Cardiac ventricle fibroblast (primary cell): ENCODE measurements around the gene GSTM5. TPM values are rescaled to one million over a fixed set of nuclear protein-coding genes. Genes with fewer than 3 reads are reported as not detected.

ENCODE experiments used
- total RNA-seq: library from RNA; depleted of rRNA; stranded (reverse); fragments of >200 nt; gene quantifications from 2 replicates; pipeline ENCODE4 v1.2.3, GENCODE V29; 2015

The GSTM5 gene
- 4.4 and 7.1 TPM in 2 replicates for total RNA-seq

DNA sequence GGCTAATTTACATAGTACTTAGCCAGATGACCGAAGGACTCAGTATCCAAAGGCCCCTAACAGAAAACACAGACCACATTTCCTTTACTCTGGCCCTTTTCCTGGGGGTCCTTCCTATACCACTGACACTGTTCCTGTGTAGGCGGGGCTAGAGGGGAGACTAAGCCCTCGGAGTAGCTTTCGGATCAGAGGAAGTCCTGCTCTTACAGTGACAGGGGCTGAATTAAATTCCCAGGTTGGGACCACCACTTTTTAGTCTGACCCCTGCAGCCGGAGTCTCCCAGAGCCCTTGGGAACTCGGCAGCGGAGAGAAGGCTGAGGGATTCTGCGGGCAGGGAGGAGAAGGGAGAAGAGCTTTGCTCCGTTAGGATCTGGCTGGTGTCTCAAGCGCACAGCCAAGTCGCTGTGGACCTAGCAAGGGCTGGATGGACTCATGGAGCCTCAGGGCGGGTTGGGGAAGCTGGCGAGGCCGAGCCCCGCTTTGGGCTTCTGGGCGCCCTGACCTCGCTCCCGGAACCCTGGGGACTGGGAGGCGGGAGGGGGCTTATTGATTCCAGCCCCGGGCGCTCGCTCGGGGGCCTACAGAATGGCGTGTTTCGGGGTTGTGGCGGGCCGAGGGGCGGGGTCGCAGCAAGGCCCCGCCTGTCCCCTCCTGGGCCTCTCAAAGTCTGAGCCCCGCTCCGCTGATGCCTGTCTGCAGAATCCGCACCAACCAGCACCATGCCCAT lies at the start of gene GSTM5:
Gene GSTM5, plus strand, starts transcription at position 659 of the 728 bp plus-strand sequence. Its CDS starts 62 bp downstream, at position 721.

GRCh38 chr1:109667452-109668122 lies 44.5 kb upstream of the GSTM5 start, which contains the start of gene GSTM2:
TSS of gene GSTM2 (plus strand) at chr1:109668057. CDS start at chr1:109668116, 59 bp downstream.

DNA sequence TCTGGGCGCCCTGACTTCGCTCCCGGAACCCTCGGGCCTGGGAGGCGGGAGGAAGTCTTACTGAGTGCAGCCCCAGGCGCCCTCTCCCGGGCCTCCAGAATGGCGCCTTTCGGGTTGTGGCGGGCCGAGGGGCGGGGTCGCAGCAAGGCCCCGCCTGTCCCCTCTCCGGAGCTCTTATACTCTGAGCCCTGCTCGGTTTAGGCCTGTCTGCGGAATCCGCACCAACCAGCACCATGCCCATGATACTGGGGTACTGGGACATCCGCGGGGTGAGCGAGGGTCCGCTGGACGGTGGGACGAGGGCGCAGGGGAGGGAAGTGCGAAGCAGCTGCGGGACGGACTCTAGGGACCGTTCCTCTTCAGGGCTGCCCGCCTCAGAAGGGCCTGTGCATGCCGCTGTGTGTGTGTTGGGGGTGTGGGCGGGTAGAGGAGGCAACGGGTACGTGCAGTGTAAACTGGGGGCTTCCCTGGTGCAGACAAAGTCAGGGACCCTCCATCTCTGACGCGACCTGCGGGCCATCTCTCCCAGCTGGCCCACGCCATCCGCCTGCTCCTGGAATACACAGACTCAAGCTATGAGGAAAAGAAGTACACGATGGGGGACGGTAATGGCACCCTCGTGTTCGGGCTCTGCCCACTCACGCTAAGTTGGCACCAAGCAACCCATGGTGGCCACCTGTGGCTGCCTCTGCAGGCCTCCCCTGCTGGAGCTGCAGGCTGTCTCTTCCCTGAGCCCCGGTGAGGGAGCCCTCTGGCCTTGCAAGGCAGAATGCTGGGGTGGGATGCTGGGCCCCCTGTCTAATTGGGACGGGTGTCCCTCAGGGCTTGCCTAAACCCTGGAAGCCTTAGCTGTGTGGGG lies 24.2 kb upstream of the GSTM5 start, which contains the start of gene GSTM1:
Gene GSTM1, plus strand, starts transcription at position 177 of the 859 bp plus-strand sequence. Its CDS starts 57 bp downstream, at position 234.

DNA sequence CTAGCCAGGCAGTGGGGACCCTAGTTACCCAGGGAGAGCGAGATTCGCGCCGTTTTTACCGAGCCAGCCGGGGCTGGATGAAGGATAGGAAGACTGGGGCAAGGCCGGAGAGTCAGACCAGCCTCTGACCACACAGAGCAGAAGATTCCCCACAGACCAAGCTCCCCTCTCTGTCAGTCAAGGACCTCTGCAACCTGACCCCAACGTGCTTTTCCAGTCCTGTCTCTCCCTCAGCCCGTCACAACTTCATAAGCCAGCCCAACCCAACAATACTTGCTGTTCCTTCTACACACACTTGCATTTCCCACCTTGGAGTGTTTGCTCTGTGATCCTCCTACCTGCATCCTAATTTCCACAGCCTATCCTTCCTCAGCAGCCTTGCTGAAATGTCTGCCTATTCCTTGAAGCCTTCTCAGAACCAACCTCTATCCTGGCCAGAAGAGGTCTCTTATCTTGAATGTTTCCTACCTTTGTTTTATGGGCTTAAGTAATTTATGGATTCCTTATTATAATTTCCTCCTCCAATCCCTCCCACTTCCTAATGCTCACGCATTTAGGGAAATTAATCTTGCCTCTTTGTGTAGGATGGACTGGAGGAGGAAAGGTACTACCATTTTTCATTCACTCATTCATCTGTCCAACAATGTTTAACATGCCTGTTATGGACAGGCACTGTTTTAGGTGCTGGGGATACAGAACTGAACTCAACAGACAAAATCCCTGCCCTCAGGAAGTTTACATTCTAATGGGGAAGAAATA lies 28.7 kb downstream of the GSTM5 start, which contains the start of gene GSTM3:
Gene GSTM3, minus strand, starts transcription at position 424 of the 759 bp plus-strand sequence. CDS start 751 bp downstream, outside the sequence.

DNA sequence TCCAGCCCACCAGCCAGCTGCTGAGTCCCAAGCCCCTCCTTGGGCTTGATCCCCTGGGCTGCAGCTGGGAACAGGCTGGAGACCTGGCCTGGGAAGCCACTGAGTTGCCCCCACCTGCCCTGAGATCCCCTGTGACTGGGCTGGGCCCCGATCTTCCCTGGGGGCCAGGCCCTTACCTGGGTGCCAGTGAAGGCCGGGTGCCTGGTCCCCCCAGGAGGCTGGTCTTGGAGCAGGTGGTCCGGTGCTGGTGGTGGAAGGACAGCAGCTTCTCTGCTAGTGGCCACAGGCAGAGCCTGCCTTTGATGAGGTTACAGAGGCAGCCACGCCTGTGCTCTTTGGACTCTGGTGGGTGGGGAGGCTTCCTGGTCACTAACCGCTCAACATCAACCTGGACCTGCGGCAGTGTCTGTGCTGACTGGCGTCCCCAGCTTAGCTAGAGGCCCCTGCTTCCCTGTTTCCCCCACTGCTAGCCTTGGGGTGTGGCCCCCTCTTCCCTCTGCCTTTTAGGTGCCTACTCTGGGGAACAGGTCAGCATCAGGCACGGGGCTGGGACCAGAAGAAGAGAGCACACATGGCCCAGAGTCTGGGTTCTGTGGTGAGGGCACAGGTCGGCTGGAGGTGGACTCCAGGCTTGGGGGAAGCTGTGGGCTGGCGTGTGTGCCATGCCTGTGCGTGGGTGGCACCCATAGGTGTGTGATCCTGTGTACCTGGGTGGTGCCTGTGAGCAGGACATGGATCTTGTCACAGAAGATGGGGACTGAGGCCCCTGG lies 51.8 kb downstream of the GSTM5 start, which contains the start of gene EPS8L3:
Gene EPS8L3, minus strand, starts transcription at position 278 of the 770 bp plus-strand sequence. CDS start 2,174 bp downstream, outside the sequence.

Other genes starting within 250 kb of the GSTM5 start
- 0.29 and 1.00 TPM in 2 replicates for gene SYPL2, start 245.7 kb upstream of the GSTM5 start, total RNA-seq
- gene ATXN7L2, start 228.3 kb upstream of the GSTM5 start, total RNA-seq = 2.2 and 3.7 TPM in 2 replicates
- 3.8 and 5.2 TPM in 2 replicates for gene CYB561D1, start 218.2 kb upstream of the GSTM5 start, total RNA-seq
- gene AMIGO1, start 202.5 kb upstream of the GSTM5 start, total RNA-seq = 1.2 and 1.4 TPM in 2 replicates
- gene GPR61, start 172.4 kb upstream of the GSTM5 start, total RNA-seq = not detected in 2 replicates
- gene GNAI3, start 163.6 kb upstream of the GSTM5 start, total RNA-seq = 7.4 and 7.6 TPM in 2 replicates
- gene GNAT2, start 92.6 kb upstream of the GSTM5 start, total RNA-seq = 0.68 TPM in 1 of 2 replicates, not detected in the other
- 48.8 and 73.6 TPM in 2 replicates for gene AMPD2, start 92.4 kb upstream of the GSTM5 start, total RNA-seq
- gene GSTM4, start 56.2 kb upstream of the GSTM5 start, total RNA-seq = 19.7 and 39.6 TPM in 2 replicates
- gene GSTM2, start 44.2 kb upstream of the GSTM5 start, total RNA-seq = 20.9 and 21.6 TPM in 2 replicates
- gene GSTM1, start 24.4 kb upstream of the GSTM5 start, total RNA-seq = not detected in 2 replicates
- 135 and 155 TPM in 2 replicates for gene GSTM3, start 28.8 kb downstream of the GSTM5 start, total RNA-seq
- gene EPS8L3, start 51.7 kb downstream of the GSTM5 start, total RNA-seq = not detected in 2 replicates
- gene CSF1, start 198.6 kb downstream of the GSTM5 start, total RNA-seq = 261 and 268 TPM in 2 replicates